ENCODE results near the gene ZNF335.

The ZNF335 gene

DNA sequence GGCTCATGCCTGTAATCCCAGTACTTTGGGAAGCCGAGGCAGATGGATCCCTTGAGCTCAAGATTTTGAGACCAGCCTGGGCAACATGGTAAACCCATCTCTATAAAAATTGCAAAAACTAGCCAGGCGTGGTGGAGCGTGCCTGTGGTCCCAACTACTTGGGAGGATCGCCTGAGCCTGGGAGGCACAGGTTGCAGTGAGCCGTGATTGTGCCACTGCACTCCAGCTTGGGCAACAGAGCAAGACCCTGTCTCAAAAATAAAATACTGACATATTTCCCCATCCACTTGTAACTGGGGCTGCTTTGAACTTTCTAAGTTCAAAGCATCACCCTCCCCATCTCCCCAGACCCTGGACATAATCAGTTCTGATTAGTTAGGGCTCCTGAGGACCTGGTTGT lies 29.5 kb upstream of the ZNF335 start:
- no peak overlapping the region for H3K27ac ChIP-seq
- TF ChIP-seq, protein P1, sequence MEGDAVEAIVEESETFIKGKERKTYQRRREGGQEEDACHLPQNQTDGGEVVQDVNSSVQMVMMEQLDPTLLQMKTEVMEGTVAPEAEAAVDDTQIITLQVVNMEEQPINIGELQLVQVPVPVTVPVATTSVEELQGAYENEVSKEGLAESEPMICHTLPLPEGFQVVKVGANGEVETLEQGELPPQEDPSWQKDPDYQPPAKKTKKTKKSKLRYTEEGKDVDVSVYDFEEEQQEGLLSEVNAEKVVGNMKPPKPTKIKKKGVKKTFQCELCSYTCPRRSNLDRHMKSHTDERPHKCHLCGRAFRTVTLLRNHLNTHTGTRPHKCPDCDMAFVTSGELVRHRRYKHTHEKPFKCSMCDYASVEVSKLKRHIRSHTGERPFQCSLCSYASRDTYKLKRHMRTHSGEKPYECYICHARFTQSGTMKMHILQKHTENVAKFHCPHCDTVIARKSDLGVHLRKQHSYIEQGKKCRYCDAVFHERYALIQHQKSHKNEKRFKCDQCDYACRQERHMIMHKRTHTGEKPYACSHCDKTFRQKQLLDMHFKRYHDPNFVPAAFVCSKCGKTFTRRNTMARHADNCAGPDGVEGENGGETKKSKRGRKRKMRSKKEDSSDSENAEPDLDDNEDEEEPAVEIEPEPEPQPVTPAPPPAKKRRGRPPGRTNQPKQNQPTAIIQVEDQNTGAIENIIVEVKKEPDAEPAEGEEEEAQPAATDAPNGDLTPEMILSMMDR (conservative IDR thresholded peaks at IDR 0.05), result no peak
- no peak for TF ChIP-seq ZFX (IDR thresholded peaks at IDR 0.05)

DNA sequence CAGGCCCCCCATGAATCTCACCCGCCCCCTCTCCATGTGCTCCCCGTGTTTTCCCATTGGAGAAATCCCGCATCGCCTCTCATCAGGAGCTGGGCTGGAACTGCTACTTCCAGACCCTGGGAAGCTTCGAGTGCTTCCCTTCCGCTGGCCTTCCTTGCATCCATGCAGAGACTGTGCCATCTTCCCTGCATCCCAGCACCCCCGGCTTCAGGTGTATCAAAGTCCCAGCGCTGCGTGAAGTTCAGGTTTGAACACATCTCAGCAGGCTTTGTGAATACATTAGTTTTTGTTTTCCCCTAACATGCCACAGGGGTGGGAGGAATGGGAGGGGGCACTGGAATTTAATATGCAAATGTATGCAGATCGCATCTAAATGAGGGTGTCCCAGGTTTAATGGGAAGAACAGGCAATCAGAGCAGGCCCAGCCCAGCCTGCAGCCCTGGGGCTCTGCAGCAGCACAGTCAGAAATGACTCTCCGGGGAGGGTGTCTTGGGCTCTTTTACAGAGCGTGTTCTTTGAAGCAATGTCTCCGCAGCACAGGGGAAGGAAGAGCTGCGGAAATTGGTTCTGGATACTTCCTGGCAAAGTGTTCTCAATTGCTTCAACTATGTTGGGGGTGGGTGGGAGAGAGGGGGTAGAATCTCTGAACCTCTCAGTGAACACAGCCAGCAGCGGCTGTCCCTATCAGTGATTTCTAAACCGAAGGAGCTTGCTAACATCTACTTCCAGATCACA lies 28.4 kb upstream of the ZNF335 start:
- TF ChIP-seq ZFX (IDR thresholded peaks at IDR 0.05), result no peak
- TF ChIP-seq, protein P1 (conservative IDR thresholded peaks at IDR 0.05), result no peak
- H3K27ac ChIP-seq, result no peak overlapping the region

DNA sequence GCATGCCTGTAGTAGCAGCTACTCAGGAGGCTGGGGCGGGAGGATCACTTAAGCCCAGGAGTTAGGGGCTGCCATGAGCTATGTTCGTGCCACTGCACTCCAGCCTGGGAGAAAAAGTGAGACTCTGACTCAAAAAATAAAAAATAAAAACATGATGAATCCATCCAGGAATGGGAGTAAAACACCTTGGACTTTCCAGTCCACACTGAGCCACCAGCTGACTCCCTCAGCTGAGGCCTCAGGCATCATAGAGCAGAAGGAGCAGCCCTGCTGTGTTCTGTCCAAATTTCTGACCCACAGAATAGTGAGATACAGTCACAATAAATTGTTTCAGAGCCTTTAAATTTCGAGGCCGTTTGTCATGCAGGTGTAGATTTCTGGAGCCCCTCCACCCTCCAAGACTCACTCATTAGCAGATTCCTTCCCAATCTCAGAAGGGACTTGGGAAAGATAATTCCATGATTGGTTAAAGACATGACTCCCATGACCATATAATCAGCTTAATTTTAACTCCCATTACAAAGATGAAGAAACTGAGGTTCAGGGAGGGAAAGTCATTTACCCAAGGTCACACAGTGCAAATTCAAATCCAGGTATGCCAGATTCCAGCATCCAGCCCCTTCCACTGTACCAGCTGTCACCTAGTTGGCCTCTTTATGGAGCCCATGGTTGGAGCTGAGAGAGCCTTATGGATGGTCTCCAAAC lies 27.7 kb upstream of the ZNF335 start:
- TF ChIP-seq, protein P1 (conservative IDR thresholded peaks at IDR 0.05), result no peak
- TF ChIP-seq ZFX (IDR thresholded peaks at IDR 0.05), result no peak
- no peak overlapping the region for H3K27ac ChIP-seq

DNA sequence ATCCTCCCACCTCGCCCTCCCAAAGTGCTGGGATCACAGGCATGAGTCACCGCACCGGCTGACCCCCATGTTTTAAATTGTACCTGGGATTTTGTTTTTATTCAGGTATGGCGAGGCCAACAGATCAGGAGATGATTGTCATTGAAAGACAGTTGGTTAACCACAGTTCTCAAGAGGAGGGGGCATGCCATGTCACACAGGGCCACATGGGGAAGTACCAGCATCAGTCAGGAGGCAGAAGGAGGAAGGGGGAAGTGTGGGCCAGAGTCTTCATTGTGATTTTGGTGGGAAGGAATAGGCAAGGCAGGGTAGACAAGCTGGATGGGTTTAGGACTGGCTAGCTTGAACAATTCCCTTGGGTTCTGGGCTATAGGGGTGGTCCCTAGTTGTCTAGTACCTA lies 26.8 kb upstream of the ZNF335 start:
- H3K27ac ChIP-seq, result no peak overlapping the region
- no peak for TF ChIP-seq ZFX (IDR thresholded peaks at IDR 0.05)
- TF ChIP-seq, protein P1 (conservative IDR thresholded peaks at IDR 0.05), result no peak

DNA sequence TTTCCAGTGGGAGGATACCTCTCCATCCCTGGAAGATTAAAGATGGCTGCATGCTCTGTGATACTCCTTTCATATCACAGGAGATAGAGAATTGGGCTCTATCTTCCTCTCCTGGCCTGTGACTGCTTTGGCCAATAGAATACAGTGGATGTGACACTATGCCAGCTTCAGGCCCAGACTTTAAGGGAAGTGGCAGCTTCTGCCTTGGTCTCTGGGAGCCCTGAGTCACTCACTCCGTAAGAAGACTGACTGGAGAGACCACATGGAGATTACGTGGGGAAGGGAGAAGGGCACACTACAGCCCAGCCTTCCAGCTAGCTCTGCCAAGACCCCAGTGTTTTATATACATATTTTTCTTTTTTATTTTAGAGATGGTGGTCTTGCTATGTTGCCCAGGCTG lies 26.3 kb upstream of the ZNF335 start:
- no peak overlapping the region for H3K27ac ChIP-seq
- TF ChIP-seq ZFX (IDR thresholded peaks at IDR 0.05), result no peak
- TF ChIP-seq, protein P1 (conservative IDR thresholded peaks at IDR 0.05), result no peak

DNA sequence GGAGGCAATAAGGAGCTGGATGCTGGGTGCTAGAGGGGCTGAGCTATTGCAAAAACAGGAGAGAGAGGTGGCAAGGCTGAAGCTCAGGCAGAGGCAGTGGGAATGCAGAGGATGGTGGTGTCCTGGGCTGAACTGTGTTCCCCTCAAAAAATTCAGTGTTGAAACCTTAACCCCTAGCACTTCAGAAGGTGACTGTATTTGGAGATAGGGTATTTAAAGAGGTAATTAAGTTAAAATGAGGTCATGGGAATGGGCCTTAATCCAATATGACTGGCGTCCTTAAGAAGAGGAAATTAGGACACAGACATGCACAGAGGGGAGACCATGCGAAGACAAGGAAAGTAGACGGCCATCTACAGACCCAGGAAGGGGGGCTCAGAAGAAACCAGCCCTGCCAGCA lies 25.2 kb upstream of the ZNF335 start:
- no peak for TF ChIP-seq ZFX (IDR thresholded peaks at IDR 0.05)
- TF ChIP-seq, protein P1 (conservative IDR thresholded peaks at IDR 0.05), result no peak
- peak overlapping the region; percentile 82; the same call in 1 of the 2 replicates for H3K27ac ChIP-seq

DNA sequence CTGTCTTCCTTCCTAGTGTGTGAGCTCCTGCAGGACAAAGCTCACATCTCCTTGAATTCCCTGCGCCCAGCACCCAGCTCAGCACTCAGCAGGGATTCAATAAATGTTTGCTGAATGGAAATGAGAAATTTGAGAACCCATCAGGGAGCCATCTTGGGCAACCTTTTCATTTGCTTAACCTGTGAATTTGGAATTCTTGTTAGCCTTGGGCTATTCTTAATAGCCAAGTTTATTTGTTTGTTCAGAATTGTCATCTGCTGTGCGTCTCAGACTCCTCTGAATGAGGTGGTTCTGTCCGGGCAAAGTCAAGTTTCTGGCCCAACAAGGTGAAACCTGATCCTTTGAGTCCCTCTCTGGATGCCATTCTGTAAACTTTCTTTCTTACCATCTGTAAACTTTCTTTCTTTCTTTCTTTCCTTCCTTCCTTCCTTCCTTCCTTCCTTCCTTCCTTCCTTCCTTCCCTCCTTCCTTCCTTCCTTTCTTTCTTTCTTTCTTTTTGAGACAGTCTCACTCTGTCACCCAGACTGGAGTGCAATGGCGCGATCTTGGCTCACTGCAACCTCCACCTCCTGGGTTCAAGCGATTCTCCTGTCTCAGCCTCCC lies 23.6 kb upstream of the ZNF335 start:
- peak overlapping the region; percentile 82 for H3K27ac ChIP-seq
